Dedifferentiated amniotic fluid mesenchymal stem cell (primary cell): ENCODE results near the gene CDH4.

Experiments used
- DNase-seq: peaks from one replicate; pipeline ENCODE4 v3.0.0-alpha.2; 2016; ENCODE audit errors: extremely low spot score

CDH4 gene

GRCh38 chr20:61912665-61913422 is 660.8 kb downstream of the CDH4 start:
- DNase-seq = no peak

DNA sequence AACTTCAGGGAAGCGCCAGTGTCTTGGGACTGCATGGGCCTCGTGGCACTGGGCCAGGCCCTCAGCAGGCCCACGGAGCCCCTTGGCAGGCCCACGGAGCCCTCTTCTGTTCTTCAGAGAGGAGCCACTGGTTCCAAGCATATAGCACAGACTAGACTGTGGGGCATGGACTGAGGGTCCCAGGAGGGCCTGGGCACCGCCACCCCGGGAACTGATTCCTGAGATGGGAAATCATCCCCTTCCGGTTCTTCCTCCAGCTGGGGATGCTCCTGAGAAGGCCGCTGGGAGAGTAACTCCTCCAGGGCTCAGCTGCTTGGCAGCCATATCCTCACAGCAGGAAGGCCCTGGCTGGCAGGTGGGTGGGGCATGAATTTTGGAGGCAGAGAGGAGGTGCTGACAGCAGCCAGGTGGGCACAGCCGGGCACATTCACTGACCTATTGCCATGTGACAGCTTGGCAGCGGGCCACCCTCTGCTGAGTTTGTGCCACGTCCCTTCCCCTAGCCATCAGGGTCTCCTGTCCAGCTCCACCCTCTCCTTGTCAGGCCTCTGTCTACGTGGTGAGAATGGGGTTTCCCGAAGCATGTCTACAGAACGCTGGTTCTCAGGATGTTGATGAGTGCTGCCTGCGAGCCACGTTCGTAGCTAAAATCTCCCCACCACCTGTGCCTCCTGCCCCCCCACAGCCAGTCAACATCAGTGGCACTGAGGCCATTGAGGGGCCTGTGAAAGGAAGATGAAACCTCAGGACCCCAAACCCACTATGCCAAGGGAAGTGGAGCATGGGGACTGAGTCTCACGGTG is 661.6 kb downstream of the CDH4 start:
- DNase-seq = no peak

DNA sequence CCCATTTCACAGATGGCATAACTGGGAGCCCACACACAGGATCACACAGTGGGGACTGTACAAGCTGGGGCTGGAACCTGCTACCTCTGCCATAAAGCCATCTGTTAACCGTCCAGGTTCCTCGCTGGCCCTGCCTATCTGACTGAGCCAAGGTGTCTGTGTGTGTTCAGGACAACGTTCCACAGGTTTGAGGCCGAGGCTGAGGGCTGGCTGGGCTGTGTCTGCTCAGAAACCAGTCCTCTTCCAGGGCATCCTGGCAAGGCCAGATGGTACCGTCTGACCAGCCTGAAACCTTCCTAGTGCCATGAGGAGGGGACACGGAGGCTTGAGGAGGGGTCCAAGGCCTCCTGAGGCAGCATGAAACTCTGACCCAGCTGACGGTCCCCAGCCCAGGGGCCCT is 663.0 kb downstream of the CDH4 start:
- DNase-seq = no peak

DNA sequence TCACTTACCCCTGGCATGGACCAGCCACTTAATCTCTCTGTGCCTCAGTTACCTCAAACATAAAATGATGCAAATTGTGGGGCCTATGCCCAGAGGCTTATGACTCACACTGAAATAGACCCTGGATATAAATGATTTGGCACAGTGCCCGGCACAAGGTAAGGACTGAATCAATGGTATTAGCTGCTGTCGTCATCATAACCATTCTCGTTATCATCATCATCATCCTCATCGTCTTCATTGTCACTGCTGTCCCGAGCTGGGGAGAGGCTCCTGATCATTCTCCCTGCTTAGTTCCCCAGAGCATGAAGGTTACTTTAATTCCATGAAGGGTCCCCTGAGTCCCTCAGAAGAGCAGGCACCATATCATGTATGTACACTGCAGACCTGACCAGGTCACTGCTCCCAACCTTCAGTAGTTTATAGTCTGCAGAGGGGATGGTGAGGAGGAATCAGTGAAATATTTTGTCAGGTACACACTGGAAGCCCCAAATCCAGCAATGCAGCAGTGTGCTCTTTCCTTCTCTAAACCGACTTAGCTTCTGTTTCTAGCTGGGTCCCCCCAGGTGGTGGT is 664.3 kb downstream of the CDH4 start:
- DNase-seq = no peak

DNA sequence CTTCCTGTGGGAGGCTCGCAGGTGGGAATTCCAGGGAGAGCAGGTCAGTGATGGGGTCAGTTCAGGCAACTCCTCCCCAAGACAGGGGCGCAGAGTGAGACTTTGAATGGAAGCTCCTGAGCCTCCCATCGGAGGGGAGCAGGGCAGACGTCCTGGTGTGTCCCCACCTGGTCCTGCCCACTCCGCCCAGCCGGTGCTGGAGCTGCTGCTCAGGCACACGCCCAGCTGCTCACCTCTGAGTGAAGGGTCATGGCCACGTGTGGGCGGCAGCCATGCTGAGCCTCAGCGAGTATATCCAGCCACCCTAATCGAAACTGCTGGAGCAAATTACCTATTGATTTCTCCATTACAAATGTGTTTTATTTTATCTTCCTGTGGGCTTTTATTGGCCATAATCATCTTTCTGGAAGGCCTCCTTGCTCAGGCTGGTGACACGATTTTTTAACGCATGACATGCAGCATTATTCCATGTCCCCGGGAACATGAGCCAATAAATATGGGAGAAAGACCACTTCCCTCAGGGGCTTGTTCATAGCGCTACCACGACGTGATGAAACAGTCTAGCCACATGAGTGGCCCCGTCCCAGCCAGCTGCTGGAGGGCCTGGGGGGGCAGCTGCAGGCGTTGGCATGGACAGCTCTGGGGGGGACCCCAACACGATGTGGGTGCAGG is 665.5 kb downstream of the CDH4 start:
- DNase-seq = no peak

DNA sequence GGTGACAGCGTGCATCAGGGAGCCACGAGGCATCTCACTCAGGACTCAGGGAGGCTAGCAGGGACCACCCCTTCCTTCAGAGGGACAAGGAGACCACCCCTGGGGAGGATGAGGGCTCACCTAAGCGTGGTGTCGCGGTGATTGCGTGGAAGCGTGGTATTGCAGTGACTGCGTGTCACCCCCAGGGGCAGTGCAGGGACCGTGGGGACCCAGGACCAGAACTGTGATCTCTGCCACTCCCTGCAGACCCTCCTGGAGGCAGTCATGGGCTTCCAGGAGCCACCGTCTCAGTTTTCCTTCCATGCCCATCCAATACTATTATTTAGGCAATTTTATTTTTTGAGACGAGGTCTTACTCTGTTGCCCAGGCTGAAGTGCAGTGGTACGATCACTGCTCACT is 666.5 kb downstream of the CDH4 start:
- no peak for DNase-seq

DNA sequence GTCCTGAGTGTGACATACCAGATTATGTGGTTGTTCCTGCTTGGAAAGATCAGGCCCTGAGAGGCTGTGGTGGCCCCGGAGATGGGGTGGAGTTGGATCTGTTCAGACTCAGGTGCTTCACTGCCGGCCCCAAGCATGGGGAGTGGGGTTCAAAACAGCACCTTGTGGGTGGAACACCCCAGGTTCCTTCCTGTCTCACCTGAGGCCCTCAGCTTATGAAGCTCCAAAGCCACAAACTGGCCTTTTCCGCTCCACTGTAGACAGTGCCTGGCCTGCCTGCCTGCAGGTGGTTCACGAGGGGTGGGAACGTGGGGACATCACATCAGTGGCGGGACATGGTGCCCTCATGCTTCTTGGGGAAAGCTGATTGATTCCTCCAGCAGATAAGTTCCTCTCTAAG is 667.2 kb downstream of the CDH4 start:
- no peak for DNase-seq

GRCh38 chr20:61919675-61920365 is 667.8 kb downstream of the CDH4 start:
- no peak for DNase-seq

- no peak for DNase-seq
These were observed 670.4 kb downstream of the CDH4 start for GRCh38 chr20:61922411-61922810.

DNA sequence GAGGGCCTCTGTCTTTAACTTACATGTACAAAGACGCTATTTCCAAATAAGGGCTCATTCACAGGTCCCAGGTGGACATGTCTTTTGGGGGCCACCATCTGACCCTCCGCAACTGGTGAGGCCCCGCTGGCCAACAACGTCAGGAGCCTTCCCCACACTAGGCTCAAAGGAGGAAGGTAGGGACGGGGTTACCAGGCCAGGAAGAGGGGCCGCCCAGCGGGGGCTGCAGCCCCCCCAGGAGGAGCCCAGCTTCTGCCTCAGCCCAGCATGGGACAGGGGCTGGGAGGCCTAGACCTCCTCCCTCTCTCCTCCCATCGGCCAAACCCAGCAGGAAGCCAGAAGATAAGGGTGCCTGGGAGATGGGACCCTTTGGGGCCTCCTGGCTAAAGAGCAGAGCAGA is 670.9 kb downstream of the CDH4 start:
- DNase-seq = no peak

GRCh38 chr20:61923371-61924166 is 671.5 kb downstream of the CDH4 start:
- no peak for DNase-seq

DNA sequence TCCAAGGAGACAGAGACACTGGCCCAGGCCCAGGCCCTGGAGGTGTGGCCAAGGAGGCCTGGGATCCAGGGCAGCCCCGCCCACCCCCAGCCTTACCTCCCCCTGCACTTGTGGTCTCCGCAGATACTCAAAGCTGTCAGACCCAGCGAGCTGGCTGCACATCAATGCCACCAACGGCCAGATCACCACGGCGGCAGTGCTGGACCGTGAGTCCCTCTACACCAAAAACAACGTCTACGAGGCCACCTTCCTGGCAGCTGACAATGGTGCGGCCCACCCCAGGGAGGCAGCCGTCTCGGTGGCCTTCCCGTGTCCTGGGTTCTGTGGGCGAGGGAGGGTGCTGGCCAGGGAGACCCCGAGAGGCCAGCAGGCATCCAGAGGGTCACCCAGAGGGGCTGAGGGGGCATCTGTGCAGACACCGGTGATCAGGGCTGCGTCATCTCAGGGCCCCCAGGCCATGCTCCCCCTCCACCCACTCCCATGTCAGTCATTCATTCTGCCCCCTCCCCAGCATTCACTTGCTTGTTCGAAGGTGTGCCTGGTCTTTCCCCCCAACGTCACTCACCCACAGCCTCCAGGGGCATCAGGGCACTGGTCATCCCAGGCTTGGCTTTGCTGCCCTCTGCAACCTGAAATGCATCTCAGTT is 672.3 kb downstream of the CDH4 start:
- no peak for DNase-seq

DNA sequence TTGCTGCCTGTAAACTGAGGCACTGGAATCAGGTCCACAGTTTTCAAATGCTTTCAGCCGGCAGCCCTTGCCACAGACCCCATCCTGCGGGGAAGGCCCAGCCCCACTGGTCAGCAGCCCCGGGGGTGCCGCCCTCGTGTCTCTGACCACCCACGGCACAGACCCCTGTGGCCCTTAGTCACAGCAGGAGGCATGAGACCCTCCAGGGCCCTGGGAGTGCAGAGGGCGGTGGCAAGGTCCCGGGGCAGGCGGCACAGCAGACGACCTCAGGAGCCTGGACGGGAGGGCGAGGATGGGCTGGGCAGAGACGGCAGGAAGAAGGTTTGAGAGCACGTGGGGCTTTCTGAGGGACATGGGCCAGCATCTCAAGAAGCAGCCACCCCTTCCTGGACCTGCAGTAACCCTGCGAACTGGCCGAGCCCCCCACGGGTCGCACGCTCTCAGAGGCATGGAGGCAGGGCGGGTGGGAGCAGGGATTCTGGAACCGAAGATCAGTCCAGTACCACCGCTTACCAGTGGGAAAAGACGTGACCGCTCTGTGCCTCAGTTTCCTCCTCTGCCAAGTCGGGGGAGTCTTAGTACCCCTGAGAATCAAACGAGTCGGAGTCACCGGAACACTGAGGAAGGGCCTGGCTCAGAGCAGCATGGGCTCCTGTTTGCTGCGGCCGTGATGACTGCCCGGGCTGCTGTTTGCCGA is 672.9 kb downstream of the CDH4 start:
- DNase-seq = no peak

DNA sequence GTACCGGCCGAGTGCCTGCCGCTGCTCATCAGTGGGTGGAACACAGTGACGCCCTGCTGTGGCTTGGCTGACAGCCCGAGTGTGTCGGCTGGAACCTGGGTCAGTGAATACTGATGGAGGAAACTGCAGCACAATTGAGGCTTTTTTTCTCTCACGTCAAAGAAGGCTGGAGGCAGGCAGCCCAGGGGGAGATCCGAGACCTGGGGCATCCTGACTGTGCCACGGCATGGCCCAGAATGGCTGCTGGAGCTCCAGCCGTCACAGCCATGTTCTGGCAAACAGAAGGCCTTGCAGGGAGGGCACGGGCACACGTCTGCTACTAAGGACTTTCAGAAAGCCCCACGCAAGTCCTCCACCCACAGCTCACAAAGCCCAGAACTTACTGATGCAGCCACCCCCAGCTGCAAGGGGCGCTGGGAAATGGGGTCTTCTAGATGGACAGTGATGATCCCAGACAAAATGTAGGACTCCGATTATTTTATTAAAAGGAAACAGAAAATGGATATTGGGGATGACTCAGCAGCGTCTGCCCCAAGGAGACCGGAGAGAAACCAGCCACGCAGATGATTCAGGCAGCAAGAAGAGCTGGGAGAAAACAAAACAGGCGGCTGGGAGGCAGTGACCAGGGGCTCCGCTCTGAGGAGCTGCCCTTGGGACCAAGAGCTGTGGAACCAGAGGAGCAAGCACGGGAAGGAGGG is 673.6 kb downstream of the CDH4 start:
- DNase-seq = no peak

GRCh38 chr20:61926253-61926613 is 674.2 kb downstream of the CDH4 start:
- DNase-seq = no peak

DNA sequence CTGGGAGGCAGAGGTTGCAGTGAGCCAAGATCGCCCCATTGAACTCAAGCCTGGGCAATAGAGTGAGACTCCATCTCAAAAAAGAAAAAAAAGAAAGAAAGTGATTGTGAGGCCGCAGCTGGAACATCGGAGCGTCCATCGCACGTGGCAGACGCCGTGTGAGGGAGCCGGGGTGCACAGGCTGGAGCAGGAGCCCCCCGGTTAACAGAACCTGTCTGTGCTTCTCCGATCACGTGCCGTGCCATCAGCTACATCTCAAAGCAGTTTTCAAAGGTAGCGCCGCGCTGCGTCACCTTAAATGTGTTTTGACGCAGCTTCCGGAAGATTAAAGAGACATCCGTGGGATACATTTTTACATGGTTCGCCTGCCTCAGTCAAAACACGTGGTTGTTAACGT is 674.7 kb downstream of the CDH4 start:
- DNase-seq = no peak

DNA sequence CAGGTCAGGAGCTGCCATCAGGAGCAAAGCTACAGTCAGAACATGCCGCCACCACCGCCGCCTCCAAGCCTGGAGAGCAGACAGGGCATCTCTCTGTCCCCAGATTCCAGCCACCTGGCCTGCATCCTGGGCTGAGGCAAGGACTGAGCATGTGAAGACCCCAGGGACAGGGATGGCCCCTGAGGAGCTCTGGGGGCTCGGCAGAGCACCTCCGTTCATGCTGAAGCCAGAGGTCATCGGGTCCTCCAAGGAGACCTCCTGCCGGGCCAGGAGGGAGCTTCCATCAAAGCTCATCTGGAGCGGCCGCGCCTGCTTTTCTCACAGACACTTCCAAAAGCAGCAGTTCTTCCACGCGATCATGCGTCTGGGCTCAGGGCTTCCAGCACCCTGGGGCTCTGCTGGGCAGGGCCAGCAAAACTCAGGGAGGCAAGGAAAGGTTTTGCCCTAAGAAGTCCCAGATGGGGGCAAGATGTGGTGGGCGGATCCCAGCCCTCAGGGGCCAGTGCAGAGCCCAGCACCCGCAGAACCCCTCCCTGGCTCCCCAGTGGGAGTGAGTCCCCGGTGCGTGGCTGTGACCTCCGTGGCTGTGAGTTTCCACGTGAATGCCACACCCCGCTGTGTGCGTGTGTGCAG is 675.2 kb downstream of the CDH4 start:
- DNase-seq = no peak

DNA sequence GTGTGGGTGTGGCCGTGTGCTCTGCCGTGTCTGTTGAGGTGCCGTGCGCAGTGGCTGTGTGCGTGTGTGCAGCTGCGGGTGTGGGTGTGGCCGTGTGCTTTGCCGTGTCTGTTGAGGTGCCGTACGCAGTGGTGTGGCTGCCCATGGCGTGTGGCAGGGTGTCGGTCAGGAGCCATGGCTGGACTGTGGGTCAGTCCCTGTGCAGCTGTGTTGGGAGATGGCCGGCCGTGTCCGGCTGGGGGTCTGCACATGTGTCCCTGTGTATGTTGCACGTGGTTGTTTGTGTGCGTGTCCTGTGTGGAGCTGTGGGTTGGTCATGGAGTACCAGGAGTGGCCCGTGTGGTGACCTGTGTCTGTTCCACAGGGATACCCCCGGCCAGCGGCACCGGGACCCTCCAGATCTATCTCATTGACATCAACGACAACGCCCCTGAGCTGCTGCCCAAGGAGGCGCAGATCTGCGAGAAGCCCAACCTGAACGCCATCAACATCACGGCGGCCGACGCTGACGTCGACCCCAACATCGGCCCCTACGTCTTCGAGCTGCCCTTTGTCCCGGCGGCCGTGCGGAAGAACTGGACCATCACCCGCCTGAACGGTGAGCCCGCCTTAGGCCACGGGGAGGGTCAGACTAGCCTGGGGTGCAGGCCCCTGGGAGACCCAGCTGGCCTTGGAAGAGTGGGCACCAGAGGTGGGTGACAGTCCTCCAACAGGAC is 675.9 kb downstream of the CDH4 start:
- DNase-seq = no peak
